ENCODE data around the gene MRPS5.

The MRPS5 gene

GRCh38 chr2:95091885-95092555 lies 29.6 kb downstream of the MRPS5 start:
- in situ Hi-C loops (cut with HindIII; ENCODE audit: low sequenced_read_pairs) = no loop called here

- in situ Hi-C loops (cut with HindIII; ENCODE audit: low sequenced_read_pairs) = no loop called here
These were observed 34.2 kb downstream of the MRPS5 start for GRCh38 chr2:95087379-95087778.

- in situ Hi-C loops (cut with HindIII; ENCODE audit: low sequenced_read_pairs) = no loop called here
These were observed 35.6 kb downstream of the MRPS5 start for GRCh38 chr2:95086017-95086416.

GRCh38 chr2:95082477-95082876 lies 39.1 kb downstream of the MRPS5 start:
- in situ Hi-C loops (cut with HindIII; ENCODE audit: low sequenced_read_pairs) = no loop called here

- in situ Hi-C loops (cut with HindIII; ENCODE audit: low sequenced_read_pairs) = no loop called here
These were observed 42.4 kb downstream of the MRPS5 start for GRCh38 chr2:95079199-95079683.

GRCh38 chr2:95077861-95078603 lies 43.6 kb downstream of the MRPS5 start:
- in situ Hi-C loops (cut with HindIII; ENCODE audit: low sequenced_read_pairs) = no loop called here

- in situ Hi-C loops (cut with HindIII; ENCODE audit: low sequenced_read_pairs) = no loop called here
These were observed 44.1 kb downstream of the MRPS5 start for GRCh38 chr2:95077530-95077825.

GRCh38 chr2:95076705-95077529 lies 44.7 kb downstream of the MRPS5 start:
- in situ Hi-C loops (cut with HindIII; ENCODE audit: low sequenced_read_pairs) = no loop called here

GRCh38 chr2:95075440-95076132 lies 46.0 kb downstream of the MRPS5 start:
- in situ Hi-C loops (cut with HindIII; ENCODE audit: low sequenced_read_pairs) = no loop called here

GRCh38 chr2:95074663-95075439 lies 46.8 kb downstream of the MRPS5 start:
- in situ Hi-C loops (cut with HindIII; ENCODE audit: low sequenced_read_pairs) = no loop called here

GRCh38 chr2:95073856-95074662 lies 47.5 kb downstream of the MRPS5 start:
- in situ Hi-C loops (cut with HindIII; ENCODE audit: low sequenced_read_pairs) = no loop called here

- in situ Hi-C loops (cut with HindIII; ENCODE audit: low sequenced_read_pairs) = no loop called here
These were observed 49.2 kb downstream of the MRPS5 start for GRCh38 chr2:95072424-95072823.

- in situ Hi-C loops (cut with HindIII; ENCODE audit: low sequenced_read_pairs) = no loop called here
These were observed 49.8 kb downstream of the MRPS5 start for GRCh38 chr2:95071856-95072255.

GRCh38 chr2:95069465-95069864 lies 52.1 kb downstream of the MRPS5 start:
- in situ Hi-C loops (cut with HindIII; ENCODE audit: low sequenced_read_pairs) = no loop called here

- in situ Hi-C loops (cut with HindIII; ENCODE audit: low sequenced_read_pairs) = no loop called here
These were observed 53.4 kb downstream of the MRPS5 start for GRCh38 chr2:95068256-95068655.

GRCh38 chr2:95063086-95063958 lies 58.3 kb downstream of the MRPS5 start:
- in situ Hi-C loops (cut with HindIII; ENCODE audit: low sequenced_read_pairs) = no loop called here

GRCh38 chr2:95062242-95063085 lies 59.1 kb downstream of the MRPS5 start:
- in situ Hi-C loops (cut with HindIII; ENCODE audit: low sequenced_read_pairs) = no loop called here
